ENCODE results near the gene UGGT2. TPM values are rescaled to one million over a fixed set of nuclear protein-coding genes. Genes with fewer than 3 reads are reported as not detected.

Gene UGGT2
- total and polyA plus RNA-seq, 2 of the 13 experiments (the other 11 are each of a cell fraction or from before 2014, with no cell fraction given), result 13.2 to 27.1 TPM

- H3K36me3 ChIP-seq (replicated peaks in 1 of 2; ENCODE audit: control insufficient read depth in 1 of 2, insufficient read depth in 2 of 2, low read length in 2 of 2), result no peaks in the 10 kb centered on the region
- H3K27me3 ChIP-seq (ENCODE audit: control insufficient read depth in 1 of 2, insufficient read depth in 2 of 2, low read length in 2 of 2), result no peaks in the 10 kb centered on the region
- no peak for TF ChIP-seq PAWR (CRISPR knock-in tag; IDR thresholded peaks at IDR 0.05; ENCODE audit: borderline replicate concordance)
- no peak for TF ChIP-seq ZNF224 (CRISPR knock-in tag; IDR thresholded peaks at IDR 0.05)
- no peak for TF ChIP-seq HNF1A (IDR thresholded peaks at IDR 0.05; ENCODE audit: low read depth)
- no peak for TF ChIP-seq HNF1A (CRISPR knock-in tag; IDR thresholded peaks at IDR 0.05; ENCODE audit: borderline replicate concordance)
- no peak for TF ChIP-seq POLR2A (IDR thresholded peaks at IDR 0.05; ENCODE audit: insufficient read depth in 1 of 2, low read depth in 2 of 2, low read length in 2 of 2)
- TF ChIP-seq MAFF (IDR thresholded peaks at IDR 0.05; ENCODE audit: low read depth, low read length), result peak; percentile 54
- peak; percentile 36 to 66 for TF ChIP-seq MAFK (conservative IDR thresholded peaks at IDR 0.05 in 1 of 2, IDR thresholded peaks at IDR 0.05 in 1 of 2; ENCODE audit: low read length in 2 of 2)
- TF ChIP-seq IKZF4 (CRISPR knock-in tag; IDR thresholded peaks at IDR 0.05; ENCODE audit: borderline replicate concordance, low read depth, not compliant biosample characterization), result no peak
- no peak overlapping the region for H2AFZ ChIP-seq (ENCODE audit: low read length)
- no peaks in the 10 kb centered on the region for H3K9me3 ChIP-seq (ENCODE audit: low read length)
- no peak overlapping the region for H3K4me3 ChIP-seq (replicated peaks in 1 of 3; ENCODE audit: insufficient read depth in 1 of 3, low read depth in 2 of 3, low read length in 3 of 3)
- ATAC-seq, result no peak
- in situ Hi-C loops (cut with HindIII; ENCODE audit: extremely low pct_ligation_motif_present, low pct_unique_long_range_greater_than_20kb) (loop anchor here (10.0 kb wide), 1 partner anchor 197 kb away; no protein-coding TSS in a partner anchor), intact Hi-C loops (cut with micrococcal nuclease; ENCODE audit: unreplicated experiment) (no loop called here)
- no peaks in the 10 kb centered on the region for H3K79me2 ChIP-seq (ENCODE audit: insufficient read depth, low read length)
- no TSS peak for BruUV-seq (replicated peaks)
- ChIA-PET CTCF (ENCODE audit: low intra/inter-chr PET ratio, low total read pairs) (no interaction called here), POLR2A (no interaction called here)
- no peak overlapping the region for H3K27ac ChIP-seq (ENCODE audit: extremely low read length, insufficient read depth, low read length)
- H3K4me2 ChIP-seq (ENCODE audit: low read depth, low read length), result no peak overlapping the region
- 99% methylated on average over 2 of the region's 2 CpGs for WGBS (ENCODE audit: low lambda C conversion rate)
- no peak for FAIRE-seq
- no peak for DNase-seq (ENCODE audit: low spot score)
- no peak overlapping the region for H3K9ac ChIP-seq (ENCODE audit: insufficient read depth, low read depth, low read length)
- H3K4me1 ChIP-seq (ENCODE audit: insufficient read depth, low read length), result no peaks in the 10 kb centered on the region
- H4K20me1 ChIP-seq (ENCODE audit: insufficient read depth, low read length), result no peaks in the 10 kb centered on the region
Observed at GRCh38 chr13:96027496-96027895, 25.7 kb downstream of the UGGT2 start.
